Measurements from ENCODE around the gene INSM1.

Gene INSM1

GRCh38 chr20:20395087-20395486 is 27.2 kb downstream of the INSM1 start:
- no peak for DNase-seq

- DNase-seq = no peak
Observed at GRCh38 chr20:20395903-20396568, 28.1 kb downstream of the INSM1 start.

- no peak for DNase-seq
Observed at GRCh38 chr20:20396794-20397193, 28.9 kb downstream of the INSM1 start.

GRCh38 chr20:20398123-20398522 is 30.2 kb downstream of the INSM1 start:
- DNase-seq = no peak

- DNase-seq = no peak
Observed at GRCh38 chr20:20399531-20400500, 31.9 kb downstream of the INSM1 start.

- DNase-seq = no peak
Observed at GRCh38 chr20:20401991-20402390, 34.1 kb downstream of the INSM1 start.

- no peak for DNase-seq
Observed at GRCh38 chr20:20404633-20405032, 36.7 kb downstream of the INSM1 start.

- DNase-seq = no peak
Observed at GRCh38 chr20:20405623-20406022, 37.7 kb downstream of the INSM1 start.

GRCh38 chr20:20406306-20406705 is 38.4 kb downstream of the INSM1 start:
- DNase-seq = no peak

GRCh38 chr20:20407891-20408805 is 40.2 kb downstream of the INSM1 start:
- no peak for DNase-seq

- DNase-seq = no peak
Observed at GRCh38 chr20:20409331-20409730, 41.4 kb downstream of the INSM1 start.

- no peak for DNase-seq
Observed at GRCh38 chr20:20410678-20411077, 42.8 kb downstream of the INSM1 start.

- DNase-seq = no peak
Observed at GRCh38 chr20:20411402-20411801, 43.5 kb downstream of the INSM1 start.

GRCh38 chr20:20411836-20412235 is 43.9 kb downstream of the INSM1 start:
- DNase-seq = no peak

GRCh38 chr20:20412750-20413149 is 44.8 kb downstream of the INSM1 start:
- no peak for DNase-seq

GRCh38 chr20:20413810-20414281 is 45.9 kb downstream of the INSM1 start:
- no peak for DNase-seq

- no peak for DNase-seq
Observed at GRCh38 chr20:20414640-20415220, 46.8 kb downstream of the INSM1 start.

GRCh38 chr20:20415321-20415720 is 47.4 kb downstream of the INSM1 start:
- no peak for DNase-seq

GRCh38 chr20:20417876-20418676 is 50.2 kb downstream of the INSM1 start:
- no peak for DNase-seq
